Memory B cell (primary cell): ENCODE results near the gene RNF180.
"Not testable (repeated sequence)": the region's sequence is repeated elsewhere in the genome, so short reads cannot be mapped to it uniquely, and the experiment has no call there.

ENCODE experiments used
- ATAC-seq: fragments of 150-1000 bp; cut with Tn5 transposase; 2 replicates; pipeline ENCODE4 v1.10.0; 2021; ENCODE audit warnings: low read depth, mild to moderate bottlenecking, moderate library complexity
- DNase-seq, 2 donors: peaks; one replicate each; pipeline ENCODE4 v3.0.0; 2022; ENCODE audit warnings: low spot score in 2 of 2
- H3K27ac Mint-ChIP-seq: one replicate; pipeline ENCODE4 v1.8.0; 2022; ENCODE audit warnings: mild to moderate bottlenecking, moderate library complexity, mixed read lengths
- H3K27me3 Mint-ChIP-seq: one replicate; pipeline ENCODE4 v1.8.0; 2022; ENCODE audit warnings: mixed read lengths
- H3K36me3 Mint-ChIP-seq: one replicate; pipeline ENCODE4 v1.8.0; 2022; ENCODE audit warnings: mild to moderate bottlenecking, mixed read lengths
- H3K4me1 Mint-ChIP-seq: one replicate; pipeline ENCODE4 v1.8.0; 2022; ENCODE audit warnings: mixed read lengths
- H3K4me3 Mint-ChIP-seq: one replicate; pipeline ENCODE4 v1.8.0; 2022; ENCODE audit warnings: mild to moderate bottlenecking, moderate library complexity, mixed read lengths
- H3K9me3 Mint-ChIP-seq: one replicate; pipeline ENCODE4 v1.8.0; 2022; ENCODE audit warnings: mixed read lengths

RNF180 gene

GRCh38 chr5:64199425-64199824 is 33.8 kb downstream of the RNF180 start:
- ATAC-seq: no peak
- no peak for DNase-seq
- no peak overlapping the region for H3K27ac Mint-ChIP-seq
- H3K9me3 Mint-ChIP-seq: no peaks in the 10 kb centered on the region
- no peak overlapping the region for H3K4me3 Mint-ChIP-seq
- no peaks in the 10 kb centered on the region for H3K4me1 Mint-ChIP-seq
- no peaks in the 10 kb centered on the region for H3K27me3 Mint-ChIP-seq
- H3K36me3 Mint-ChIP-seq: no peaks in the 10 kb centered on the region

GRCh38 chr5:64201996-64202395 is 36.4 kb downstream of the RNF180 start:
- H3K27me3 Mint-ChIP-seq: no peaks in the 10 kb centered on the region
- H3K27ac Mint-ChIP-seq: no peak overlapping the region
- DNase-seq (no peak), ATAC-seq (no peak)
- H3K4me3 Mint-ChIP-seq: no peak overlapping the region
- H3K4me1 Mint-ChIP-seq: no peaks in the 10 kb centered on the region
- H3K36me3 Mint-ChIP-seq: no peaks in the 10 kb centered on the region
- no peaks in the 10 kb centered on the region for H3K9me3 Mint-ChIP-seq

DNA sequence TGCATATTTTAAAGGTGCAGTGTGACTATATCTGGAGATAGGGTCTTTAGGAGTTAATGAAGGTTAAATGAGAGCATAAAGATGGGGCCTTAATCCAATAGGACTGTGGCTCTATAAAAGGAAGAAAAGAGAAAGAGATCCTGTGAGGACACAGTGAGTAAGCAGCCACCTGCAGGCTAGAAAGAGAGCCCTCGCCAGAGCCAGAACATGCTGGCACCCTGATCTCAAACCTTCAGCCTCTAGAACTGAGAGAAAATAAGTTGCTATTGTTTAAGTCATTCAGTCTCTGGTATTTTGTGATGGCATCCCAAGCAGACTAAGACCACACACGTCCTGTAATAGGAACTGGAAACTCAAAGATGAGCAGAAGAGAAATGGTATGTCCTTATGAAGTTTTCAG is 41.0 kb downstream of the RNF180 start:
- DNase-seq (no peak), ATAC-seq (no peak)
- H3K4me1 Mint-ChIP-seq: no peaks in the 10 kb centered on the region
- H3K27ac Mint-ChIP-seq: no peak overlapping the region
- no peaks in the 10 kb centered on the region for H3K36me3 Mint-ChIP-seq
- H3K4me3 Mint-ChIP-seq: no peak overlapping the region
- H3K9me3 Mint-ChIP-seq: no peaks in the 10 kb centered on the region
- no peaks in the 10 kb centered on the region for H3K27me3 Mint-ChIP-seq

GRCh38 chr5:64207978-64208377 is 42.3 kb downstream of the RNF180 start:
- H3K27me3 Mint-ChIP-seq: no peaks in the 10 kb centered on the region
- no peak for ATAC-seq
- H3K4me3 Mint-ChIP-seq: no peak overlapping the region
- DNase-seq: no peak
- no peaks in the 10 kb centered on the region for H3K9me3 Mint-ChIP-seq
- H3K36me3 Mint-ChIP-seq: no peaks in the 10 kb centered on the region
- H3K27ac Mint-ChIP-seq: no peak overlapping the region
- no peaks in the 10 kb centered on the region for H3K4me1 Mint-ChIP-seq

GRCh38 chr5:64209353-64209752 is 43.7 kb downstream of the RNF180 start:
- Mint-ChIP-seq H3K27ac (no peak overlapping the region), H3K4me3 (no peak overlapping the region), H3K36me3 (no peaks in the 10 kb centered on the region), H3K4me1 (no peaks in the 10 kb centered on the region), H3K27me3 (no peaks in the 10 kb centered on the region), H3K9me3 (no peaks in the 10 kb centered on the region)
- ATAC-seq (no peak), DNase-seq (no peak)

DNA sequence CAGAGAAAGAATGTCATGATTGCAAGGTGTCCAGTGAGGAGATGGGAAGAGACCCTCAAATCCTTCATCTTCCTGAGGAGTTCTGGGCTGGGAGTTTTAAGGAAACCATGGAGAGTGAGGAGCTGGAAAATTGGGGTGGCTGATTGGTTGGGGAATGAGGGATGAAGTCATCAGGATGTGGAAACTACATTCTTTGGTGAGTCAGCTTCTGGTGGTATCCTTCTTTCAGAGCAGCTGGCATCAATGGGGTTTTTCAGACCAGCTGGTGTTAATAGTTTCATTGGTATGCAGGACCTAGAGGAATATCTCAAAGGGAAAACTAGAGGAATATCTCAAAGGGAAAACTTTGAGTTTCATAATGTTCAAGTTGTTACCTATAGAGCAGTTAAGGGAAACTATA is 45.2 kb downstream of the RNF180 start:
- Mint-ChIP-seq H3K4me3 (no peak overlapping the region), H3K9me3 (no peaks in the 10 kb centered on the region), H3K27ac (no peak overlapping the region), H3K36me3 (no peaks in the 10 kb centered on the region), H3K4me1 (no peaks in the 10 kb centered on the region), H3K27me3 (no peaks in the 10 kb centered on the region)
- DNase-seq (no peak), ATAC-seq (no peak)

GRCh38 chr5:64213011-64213410 is 47.4 kb downstream of the RNF180 start:
- no peaks in the 10 kb centered on the region for H3K9me3 Mint-ChIP-seq
- no peak overlapping the region for H3K4me3 Mint-ChIP-seq
- ATAC-seq (no peak), DNase-seq (no peak)
- H3K4me1 Mint-ChIP-seq: no peaks in the 10 kb centered on the region
- no peak overlapping the region for H3K27ac Mint-ChIP-seq
- H3K36me3 Mint-ChIP-seq: no peaks in the 10 kb centered on the region
- H3K27me3 Mint-ChIP-seq: no peaks in the 10 kb centered on the region

- H3K4me1 Mint-ChIP-seq: no peaks in the 10 kb centered on the region
- no peak overlapping the region for H3K4me3 Mint-ChIP-seq
- no peak for DNase-seq
- ATAC-seq: no peak
- H3K9me3 Mint-ChIP-seq: no peaks in the 10 kb centered on the region
- H3K27me3 Mint-ChIP-seq: no peaks in the 10 kb centered on the region
- no peak overlapping the region for H3K27ac Mint-ChIP-seq
- H3K36me3 Mint-ChIP-seq: no peaks in the 10 kb centered on the region
These were observed 47.9 kb downstream of the RNF180 start for GRCh38 chr5:64213531-64213930.

DNA sequence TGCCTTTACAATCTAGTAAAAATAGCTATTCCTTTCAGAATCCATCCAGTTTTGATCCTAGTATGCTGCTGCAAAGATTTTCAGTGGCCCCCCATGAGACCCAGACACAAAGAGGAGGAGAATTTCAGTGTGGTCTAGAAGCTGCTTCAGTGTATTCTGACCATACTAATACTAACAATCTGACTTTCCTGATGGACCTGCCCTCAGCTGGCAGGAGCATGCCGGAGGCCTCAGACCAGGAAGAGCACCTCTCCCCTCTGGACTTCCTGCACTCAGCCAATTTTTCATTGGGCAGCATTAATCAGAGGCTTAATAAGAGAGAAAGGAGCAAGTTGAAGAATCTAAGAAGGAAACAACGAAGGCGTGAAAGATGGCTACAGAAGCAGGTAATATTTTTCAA is 48.5 kb downstream of the RNF180 start:
- no peaks in the 10 kb centered on the region for H3K4me1 Mint-ChIP-seq
- no peaks in the 10 kb centered on the region for H3K9me3 Mint-ChIP-seq
- H3K4me3 Mint-ChIP-seq: no peak overlapping the region
- H3K36me3 Mint-ChIP-seq: no peaks in the 10 kb centered on the region
- ATAC-seq (no peak), DNase-seq (no peak)
- H3K27ac Mint-ChIP-seq: no peak overlapping the region
- no peaks in the 10 kb centered on the region for H3K27me3 Mint-ChIP-seq

DNA sequence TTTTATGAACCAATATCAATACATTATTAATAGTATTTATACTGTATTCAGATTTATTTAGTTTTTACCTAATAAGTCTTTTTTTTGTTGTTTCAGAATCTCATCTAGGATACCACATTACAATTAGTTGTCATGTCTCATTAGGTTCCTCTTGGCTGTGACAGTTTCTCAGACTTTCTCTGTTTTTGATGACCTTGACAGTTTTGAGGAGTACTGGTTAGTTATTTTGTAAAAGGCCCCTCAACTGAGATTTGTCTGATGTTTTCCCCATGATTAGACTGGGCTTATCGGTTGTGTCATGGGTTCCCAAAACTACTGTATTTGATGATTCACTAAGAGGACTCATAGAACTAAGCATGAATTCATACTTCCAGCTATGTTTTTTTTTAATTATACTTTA is 56.3 kb downstream of the RNF180 start:
- ATAC-seq: no peak
- H3K27ac Mint-ChIP-seq: no peak overlapping the region

GRCh38 chr5:64225286-64225981 is 59.8 kb downstream of the RNF180 start:
- ATAC-seq, H3K27me3 Mint-ChIP-seq, H3K4me1 Mint-ChIP-seq, H3K27ac Mint-ChIP-seq, H3K36me3 Mint-ChIP-seq, H3K4me3 Mint-ChIP-seq, DNase-seq, H3K9me3 Mint-ChIP-seq: not testable (repeated sequence)

More for the DNA sequence above, 56.3 kb downstream of the RNF180 start:
- Mint-ChIP-seq H3K36me3 (no peaks in the 10 kb centered on the region), H3K4me1 (no peaks in the 10 kb centered on the region), H3K9me3 (no peaks in the 10 kb centered on the region), H3K4me3 (no peak overlapping the region), H3K27me3 (no peaks in the 10 kb centered on the region)
- DNase-seq: no peak

- not testable (repeated sequence) for H3K4me3 Mint-ChIP-seq, H3K9me3 Mint-ChIP-seq, H3K27me3 Mint-ChIP-seq
These were observed 61.5 kb downstream of the RNF180 start for GRCh38 chr5:64227131-64227537.

GRCh38 chr5:64229163-64229774 is 63.6 kb downstream of the RNF180 start:
- H3K27me3 Mint-ChIP-seq: no peaks in the 10 kb centered on the region
- H3K9me3 Mint-ChIP-seq: no peaks in the 10 kb centered on the region
- no peak overlapping the region for H3K4me3 Mint-ChIP-seq
- ATAC-seq (no peak), DNase-seq (no peak)
- H3K27ac Mint-ChIP-seq: no peak overlapping the region
- H3K36me3 Mint-ChIP-seq: no peaks in the 10 kb centered on the region
- H3K4me1 Mint-ChIP-seq: no peaks in the 10 kb centered on the region

More at GRCh38 chr5:64227131-64227537, 61.5 kb downstream of the RNF180 start:
- H3K27ac Mint-ChIP-seq, DNase-seq, H3K36me3 Mint-ChIP-seq, ATAC-seq, H3K4me1 Mint-ChIP-seq: not testable (repeated sequence)

GRCh38 chr5:64260756-64261155 is 95.1 kb downstream of the RNF180 start:
- DNase-seq (no peak), ATAC-seq (no peak)
- Mint-ChIP-seq H3K4me3 (no peak overlapping the region), H3K27ac (no peak overlapping the region), H3K27me3 (peaks cover 2% of the 10 kb centered on the region), H3K4me1 (no peaks in the 10 kb centered on the region), H3K9me3 (peaks cover 3% of the 10 kb centered on the region), H3K36me3 (no peaks in the 10 kb centered on the region)

DNA sequence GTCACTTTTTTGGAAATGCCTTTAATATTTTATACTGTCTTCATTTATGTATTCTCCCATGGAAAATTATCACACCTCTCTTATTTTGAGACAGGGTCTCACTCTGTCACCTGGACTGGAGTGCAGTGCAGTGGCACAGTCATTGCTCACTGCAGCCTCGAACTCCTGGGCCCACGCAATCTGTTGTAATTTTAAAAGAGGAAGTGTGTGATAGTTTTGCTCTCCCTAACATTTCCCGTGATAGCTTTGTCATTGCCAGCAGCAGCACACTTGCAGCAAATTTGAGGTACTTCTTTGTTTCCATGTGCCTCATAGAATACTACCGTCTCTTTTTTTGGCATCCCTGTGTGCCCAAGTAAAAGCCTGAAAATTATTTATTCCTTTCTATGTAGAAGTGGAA is 103.5 kb downstream of the RNF180 start:
- no peak for ATAC-seq
- H3K4me3 Mint-ChIP-seq: no peak overlapping the region
- no peak overlapping the region for H3K27ac Mint-ChIP-seq
- no peaks in the 10 kb centered on the region for H3K4me1 Mint-ChIP-seq
- no peaks in the 10 kb centered on the region for H3K36me3 Mint-ChIP-seq
- peaks cover 2% of the 10 kb centered on the region for H3K27me3 Mint-ChIP-seq
- H3K9me3 Mint-ChIP-seq: peaks cover 5% of the 10 kb centered on the region
- DNase-seq: no peak
